Stimulated activated effector memory CD8-positive, alpha-beta T cell treated with anti-CD3 and anti-CD28 coated beads, Interleukin-12 subunit alpha, Interleukin-12 subunit beta, amount 100 ng/mL, for 72 hours (primary cell): Measurements from ENCODE around the gene DSPP.
A peak's percentile ranks its signal among the peaks of the same experiment; 100 is the strongest.
"Not testable (repeated sequence)": the region's sequence is repeated elsewhere in the genome, so short reads cannot be mapped to it uniquely, and the experiment has no call there.

Source experiments
- ATAC-seq: fragments of 150-1000 bp; cut with Tn5 transposase; 2 replicates; pipeline ENCODE4 v1.10.0; 2021
- DNase-seq, 2 donors: peaks; one replicate each; pipeline ENCODE4 v3.0.0; 2021 to 2022; ENCODE audit warnings: low spot score in 2 of 2
- H3K27ac Mint-ChIP-seq: one replicate; pipeline ENCODE4 v1.8.0; 2022; ENCODE audit warnings: mild to moderate bottlenecking, mixed read lengths
- H3K36me3 Mint-ChIP-seq: one replicate; pipeline ENCODE4 v1.8.0; 2022; ENCODE audit warnings: mild to moderate bottlenecking, mixed read lengths
- H3K4me1 Mint-ChIP-seq: one replicate; pipeline ENCODE4 v1.8.0; 2022; ENCODE audit warnings: mixed read lengths
- H3K4me3 Mint-ChIP-seq: one replicate; pipeline ENCODE4 v1.8.0; 2022; ENCODE audit warnings: mild to moderate bottlenecking, mixed read lengths
- H3K9me3 Mint-ChIP-seq: one replicate; pipeline ENCODE4 v1.8.0; 2022; ENCODE audit warnings: mixed read lengths

Gene DSPP

GRCh38 chr4:87608229-87608628 lies at the start of gene DSPP:
Gene DSPP (plus strand): TSS chr4:87608529. CDS start chr4:87610909, 2,380 bp downstream.
- no peaks in the 10 kb centered on the region for H3K36me3 Mint-ChIP-seq
- DNase-seq (no peak), ATAC-seq (no peak)
- H3K27ac Mint-ChIP-seq: no peak within 1 kb of the TSS
- H3K9me3 Mint-ChIP-seq: no peaks in the 10 kb centered on the region
- H3K4me1 Mint-ChIP-seq: no peaks in the 10 kb centered on the region
- H3K4me3 Mint-ChIP-seq: no peak within 1 kb of the TSS

- H3K9me3 Mint-ChIP-seq: no peaks in the 10 kb centered on the region
- ATAC-seq: peak; percentile 93
- DNase-seq: peak; percentile 17 to 62
- no peaks in the 10 kb centered on the region for H3K4me1 Mint-ChIP-seq
- H3K27ac Mint-ChIP-seq: no peak overlapping the region
- peak overlapping the region; percentile 25 for H3K4me3 Mint-ChIP-seq
- no peaks in the 10 kb centered on the region for H3K36me3 Mint-ChIP-seq
Observed at GRCh38 chr4:87559090-87559837, 49.1 kb upstream of the DSPP start.

GRCh38 chr4:87560802-87561201 lies 47.5 kb upstream of the DSPP start:
- Mint-ChIP-seq H3K4me1 (no peaks in the 10 kb centered on the region), H3K27ac (no peak overlapping the region), H3K36me3 (no peaks in the 10 kb centered on the region), H3K4me3 (no peak overlapping the region), H3K9me3 (no peaks in the 10 kb centered on the region)
- DNase-seq: no peak
- ATAC-seq: peak; percentile 64

- Mint-ChIP-seq H3K36me3 (no peaks in the 10 kb centered on the region), H3K4me1 (no peaks in the 10 kb centered on the region), H3K4me3 (no peak overlapping the region), H3K9me3 (no peaks in the 10 kb centered on the region), H3K27ac (no peak overlapping the region)
- ATAC-seq (no peak), DNase-seq (no peak)
Observed at GRCh38 chr4:87565746-87566145, 42.6 kb upstream of the DSPP start.

DNA sequence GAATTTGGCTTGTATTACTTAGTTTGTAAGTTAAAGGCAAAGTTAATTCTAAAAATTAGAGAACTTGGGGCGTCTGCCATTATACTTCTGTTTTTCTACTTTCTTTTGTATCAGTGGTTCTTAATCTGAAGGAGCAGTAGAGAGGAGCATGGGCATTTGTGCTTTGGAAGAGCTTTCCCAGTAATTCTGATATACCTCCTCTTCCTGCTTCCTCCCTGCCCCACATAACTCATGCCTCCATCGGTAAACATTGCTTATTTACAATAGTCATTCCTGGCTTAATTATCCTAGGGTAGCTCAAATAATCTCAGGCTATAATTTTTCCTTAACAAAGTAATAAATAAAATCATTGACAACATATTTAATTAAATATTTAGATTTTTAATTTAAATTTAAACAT lies 42.1 kb upstream of the DSPP start:
- ATAC-seq: no peak
- Mint-ChIP-seq H3K9me3 (no peaks in the 10 kb centered on the region), H3K27ac (no peak overlapping the region), H3K4me1 (no peaks in the 10 kb centered on the region), H3K36me3 (no peaks in the 10 kb centered on the region), H3K4me3 (no peak overlapping the region)
- DNase-seq: no peak

DNA sequence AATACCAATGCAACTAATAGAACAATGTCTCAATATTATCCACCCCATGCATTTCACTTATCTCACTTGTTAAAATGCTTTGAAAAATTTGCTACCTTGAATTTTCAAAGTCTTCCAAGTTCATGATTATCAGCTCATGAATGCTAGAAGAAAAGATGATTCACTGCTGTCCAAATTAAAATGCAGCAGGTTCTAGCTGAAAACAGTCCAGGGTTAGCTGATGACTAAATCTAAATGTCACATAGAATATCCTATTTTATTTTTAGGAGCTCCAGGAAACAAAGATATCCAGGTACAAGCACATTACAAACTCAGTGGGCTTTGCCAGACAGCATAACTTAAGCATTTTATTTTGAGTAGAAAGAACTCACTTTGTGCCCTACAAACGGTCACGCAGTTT lies 41.1 kb upstream of the DSPP start:
- ATAC-seq (no peak), DNase-seq (no peak)
- no peak overlapping the region for H3K4me3 Mint-ChIP-seq
- H3K9me3 Mint-ChIP-seq: no peaks in the 10 kb centered on the region
- no peaks in the 10 kb centered on the region for H3K36me3 Mint-ChIP-seq
- H3K4me1 Mint-ChIP-seq: no peaks in the 10 kb centered on the region
- H3K27ac Mint-ChIP-seq: no peak overlapping the region

- Mint-ChIP-seq H3K9me3 (no peaks in the 10 kb centered on the region), H3K36me3 (no peaks in the 10 kb centered on the region), H3K4me3 (no peak overlapping the region), H3K4me1 (no peaks in the 10 kb centered on the region), H3K27ac (no peak overlapping the region)
- DNase-seq (no peak), ATAC-seq (peak; percentile 39)
Observed at GRCh38 chr4:87570290-87570805, 38.0 kb upstream of the DSPP start.

DNA sequence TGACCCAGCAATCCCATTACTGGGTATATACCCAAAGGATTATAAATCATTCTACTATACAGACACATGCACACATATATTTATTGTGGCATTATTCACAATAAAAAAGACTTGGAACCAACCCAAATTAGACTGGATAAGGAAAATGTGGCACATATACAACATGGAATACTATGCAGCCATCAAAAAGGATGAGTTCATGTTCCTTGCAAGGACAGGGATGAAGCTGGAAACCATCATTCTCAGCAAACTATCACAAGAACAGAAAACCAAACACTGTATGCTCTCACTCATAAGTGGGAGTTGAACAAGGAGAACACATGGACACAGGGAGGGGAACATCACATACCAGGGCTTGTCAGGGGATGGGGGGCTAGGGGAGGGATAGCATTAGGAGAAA lies 34.0 kb upstream of the DSPP start:
- not testable (repeated sequence) for H3K27ac Mint-ChIP-seq, H3K4me3 Mint-ChIP-seq, ATAC-seq, H3K36me3 Mint-ChIP-seq, H3K4me1 Mint-ChIP-seq, H3K9me3 Mint-ChIP-seq, DNase-seq

DNA sequence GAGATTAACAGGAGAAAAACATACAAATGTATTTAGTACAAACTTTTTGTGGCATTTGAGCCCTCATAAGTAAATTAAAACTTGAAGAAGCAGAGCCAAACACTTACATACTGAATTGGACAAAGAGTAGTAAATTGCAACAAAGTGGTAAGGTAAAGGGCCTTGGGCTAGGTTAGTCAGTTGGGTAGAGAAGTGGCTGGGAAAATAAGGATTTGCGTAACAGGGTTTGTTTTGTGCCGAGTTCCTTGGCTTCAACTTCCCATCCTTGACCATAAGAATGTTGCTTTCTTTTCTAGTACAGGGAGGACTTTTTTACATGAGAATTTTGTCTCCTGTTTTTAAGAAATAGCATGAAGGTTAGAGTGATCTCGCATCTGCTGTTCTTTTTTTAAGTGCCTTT lies 33.3 kb upstream of the DSPP start:
- ATAC-seq: no peak
- no peak for DNase-seq
- Mint-ChIP-seq H3K4me3 (no peak overlapping the region), H3K27ac (no peak overlapping the region), H3K36me3 (no peaks in the 10 kb centered on the region), H3K4me1 (no peaks in the 10 kb centered on the region), H3K9me3 (no peaks in the 10 kb centered on the region)

GRCh38 chr4:87575408-87575807 lies 32.9 kb upstream of the DSPP start:
- H3K27ac Mint-ChIP-seq: no peak overlapping the region
- H3K4me3 Mint-ChIP-seq: no peak overlapping the region
- no peaks in the 10 kb centered on the region for H3K4me1 Mint-ChIP-seq
- ATAC-seq (peak; percentile 69), DNase-seq (no peak)
- H3K9me3 Mint-ChIP-seq: no peaks in the 10 kb centered on the region
- no peaks in the 10 kb centered on the region for H3K36me3 Mint-ChIP-seq

- no peak for ATAC-seq
- Mint-ChIP-seq H3K9me3 (no peaks in the 10 kb centered on the region), H3K4me1 (no peaks in the 10 kb centered on the region), H3K27ac (no peak overlapping the region), H3K4me3 (no peak overlapping the region), H3K36me3 (no peaks in the 10 kb centered on the region)
- no peak for DNase-seq
Observed at GRCh38 chr4:87575983-87576382, 32.3 kb upstream of the DSPP start.

GRCh38 chr4:87579478-87579877 lies 28.9 kb upstream of the DSPP start:
- no peak overlapping the region for H3K27ac Mint-ChIP-seq
- ATAC-seq (no peak), DNase-seq (no peak)
- H3K9me3 Mint-ChIP-seq: no peaks in the 10 kb centered on the region
- no peak overlapping the region for H3K4me3 Mint-ChIP-seq
- H3K36me3 Mint-ChIP-seq: no peaks in the 10 kb centered on the region
- peaks cover 7% of the 10 kb centered on the region for H3K4me1 Mint-ChIP-seq

GRCh38 chr4:87580057-87580456 lies 28.3 kb upstream of the DSPP start:
- ATAC-seq (no peak), DNase-seq (no peak)
- Mint-ChIP-seq H3K4me1 (peaks cover 7% of the 10 kb centered on the region), H3K27ac (no peak overlapping the region), H3K36me3 (no peaks in the 10 kb centered on the region), H3K9me3 (no peaks in the 10 kb centered on the region), H3K4me3 (no peak overlapping the region)

- Mint-ChIP-seq H3K4me3 (no peak overlapping the region), H3K36me3 (no peaks in the 10 kb centered on the region), H3K27ac (no peak overlapping the region), H3K9me3 (no peaks in the 10 kb centered on the region), H3K4me1 (peaks cover 7% of the 10 kb centered on the region)
- ATAC-seq (no peak), DNase-seq (no peak)
Observed at GRCh38 chr4:87584222-87584908, 24.0 kb upstream of the DSPP start.

DNA sequence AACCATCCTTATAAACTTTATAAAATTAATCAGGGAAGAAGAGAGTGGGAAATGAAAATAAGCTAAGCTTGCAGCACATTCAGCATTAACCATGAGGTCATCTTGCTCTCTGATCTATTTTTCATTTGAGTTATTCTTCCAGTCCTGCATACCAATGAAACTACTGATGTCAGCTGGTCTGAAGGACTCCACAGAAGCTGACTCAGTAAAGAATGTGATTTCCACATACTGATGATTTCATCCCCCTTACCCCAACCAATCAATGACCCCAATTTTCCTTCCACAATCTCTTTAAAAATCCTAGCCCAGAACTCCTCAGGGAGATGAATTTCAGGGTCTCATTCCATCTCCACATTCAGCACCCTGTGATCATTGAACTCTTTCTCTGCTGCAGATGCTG lies 18.8 kb upstream of the DSPP start:
- H3K27ac Mint-ChIP-seq: no peak overlapping the region
- no peak for ATAC-seq
- H3K36me3 Mint-ChIP-seq: no peaks in the 10 kb centered on the region
- H3K9me3 Mint-ChIP-seq: no peaks in the 10 kb centered on the region
- H3K4me1 Mint-ChIP-seq: no peaks in the 10 kb centered on the region
- DNase-seq: no peak
- no peak overlapping the region for H3K4me3 Mint-ChIP-seq

- no peak for ATAC-seq
- Mint-ChIP-seq H3K4me1 (no peaks in the 10 kb centered on the region), H3K27ac (no peak overlapping the region), H3K36me3 (no peaks in the 10 kb centered on the region), H3K4me3 (no peak overlapping the region), H3K9me3 (no peaks in the 10 kb centered on the region)
- DNase-seq: no peak
Observed at GRCh38 chr4:87592124-87592523, 16.2 kb upstream of the DSPP start.
